Liver (tissue), 9 donors: ENCODE results near the gene IGDCC3. TPM values are rescaled to one million over a fixed set of nuclear protein-coding genes. Genes with fewer than 3 reads are reported as not detected.

Experiments
- DNase-seq: peaks from one replicate; pipeline ENCODE4 v3.0.0-alpha.2; 2017; ENCODE audit warnings: low spot score
- H3K27ac ChIP-seq, 2 donors: one replicate each; pipeline ENCODE4 v1.7.0; 2013; ENCODE audit warnings: inconsistent platforms in 2 of 2, low read length in 2 of 2, control low read depth in 1 of 2, low read depth in 1 of 2, mild to moderate bottlenecking in 1 of 2
- H3K27me3 ChIP-seq, 4 donors: one replicate each; pipeline versions ENCODE4 v1.6.1 to v1.7.0; 2013; ENCODE audit warnings: low read length in 3 of 4, inconsistent platforms in 1 of 4, mild to moderate bottlenecking in 1 of 4, moderate library complexity in 1 of 4; ENCODE audit not compliant: control insufficient read depth in 4 of 4, insufficient read depth in 4 of 4
- H3K36me3 ChIP-seq, 4 donors: one replicate each; pipeline versions ENCODE4 v1.6.1 to v1.7.0; 2013; ENCODE audit warnings: low read length in 3 of 4, mild to moderate bottlenecking in 3 of 4, low read depth in 1 of 4, moderate library complexity in 1 of 4; ENCODE audit not compliant: control insufficient read depth in 4 of 4, insufficient read depth in 3 of 4
- H3K4me1 ChIP-seq, 4 donors: one replicate each; pipeline versions ENCODE4 v1.6.1 to v1.7.0; 2013; ENCODE audit warnings: low read length in 3 of 4, mild to moderate bottlenecking in 3 of 4, moderate library complexity in 1 of 4; ENCODE audit not compliant: control insufficient read depth in 4 of 4, insufficient read depth in 4 of 4
- H3K4me3 ChIP-seq, 3 donors: one replicate each; pipeline versions ENCODE4 v1.6.1 to v1.7.0; 2013; ENCODE audit warnings: low read length in 3 of 3, control low read depth in 1 of 3, low read depth in 1 of 3, mild to moderate bottlenecking in 1 of 3
- H3K9ac ChIP-seq, 2 donors: one replicate each; pipeline ENCODE4 v1.7.0; 2013; ENCODE audit warnings: low read length in 2 of 2, mild to moderate bottlenecking in 2 of 2, moderate library complexity in 2 of 2, control low read depth in 1 of 2, low read depth in 1 of 2
- H3K9me3 ChIP-seq, 4 donors: one replicate each; pipeline versions ENCODE4 v1.6.1 to v1.7.0; 2013; ENCODE audit warnings: low read length in 3 of 4; ENCODE audit not compliant: control insufficient read depth in 4 of 4
- CTCF ChIP-seq: fragments of 150-350 bp; IDR thresholded peaks from 2 replicates; pipeline ENCODE4 v1.5.1; 2017; ENCODE audit warnings: improper control_type of control experiment, low read depth, low read length; ENCODE audit not compliant: missing input control
- EGR1 ChIP-seq, 2 donors: IDR thresholded peaks; 2 replicates each; pipeline ENCODE4 v1.6.1; 2016 to 2018; ENCODE audit warnings: antibody characterized with exemption in 2 of 2, low read depth in 2 of 2
- FOXA1 ChIP-seq: IDR thresholded peaks from 2 replicates; pipeline ENCODE4 v1.6.1; 2016; ENCODE audit warnings: antibody characterized with exemption
- FOXA2 ChIP-seq: IDR thresholded peaks from 2 replicates; pipeline ENCODE4 v1.6.1; 2016; ENCODE audit warnings: antibody characterized with exemption
- GABPA ChIP-seq, 2 donors: IDR thresholded peaks in 1 of 2; conservative IDR thresholded peaks in 1 of 2; 2 replicates each; pipeline ENCODE4 v1.6.1; 2016; ENCODE audit warnings: antibody characterized with exemption in 2 of 2, mild to moderate bottlenecking in 1 of 2, moderate library complexity in 1 of 2
- HNF4A ChIP-seq, 2 donors: conservative IDR thresholded peaks; 2 replicates each; pipeline ENCODE4 v1.6.1; 2016; ENCODE audit warnings: antibody characterized with exemption in 2 of 2, mild to moderate bottlenecking in 2 of 2
- HNF4G ChIP-seq: IDR thresholded peaks from 2 replicates; pipeline ENCODE4 v1.6.1; 2016; ENCODE audit warnings: antibody characterized with exemption
- JUND ChIP-seq, 2 donors: IDR thresholded peaks; 2 replicates each; pipeline ENCODE4 v1.6.1; 2016; ENCODE audit warnings: antibody characterized with exemption in 2 of 2
- NR2F2 ChIP-seq: IDR thresholded peaks from 2 replicates; pipeline ENCODE4 v1.6.1; 2016; ENCODE audit warnings: antibody characterized with exemption
- RXRA ChIP-seq, 2 donors: IDR thresholded peaks; 2 replicates each; pipeline ENCODE4 v1.6.1; 2017 to 2018; ENCODE audit warnings: antibody characterized with exemption in 2 of 2, mild to moderate bottlenecking in 1 of 2
- SP1 ChIP-seq: IDR thresholded peaks from 2 replicates; pipeline ENCODE4 v1.6.1; 2018; ENCODE audit warnings: antibody characterized with exemption, mild to moderate bottlenecking
- TAF1 ChIP-seq: conservative IDR thresholded peaks from 2 replicates; pipeline ENCODE4 v1.6.1; 2016; ENCODE audit warnings: antibody characterized with exemption, mild to moderate bottlenecking
- YY1 ChIP-seq: IDR thresholded peaks from 2 replicates; pipeline ENCODE4 v1.6.1; 2016; ENCODE audit warnings: antibody characterized with exemption, mild to moderate bottlenecking
- ZBTB33 ChIP-seq: IDR thresholded peaks from 2 replicates; pipeline ENCODE4 v1.6.1; 2016; ENCODE audit warnings: antibody characterized with exemption
- WGBS: extraction: QIAGEN DNeasy Blood & Tissue Kit; methylation state at CpG from one replicate; pipeline ENCODE4 v1.1.7; 2013; 5-methylcytosine and 5-hydroxymethylcytosine counted together
- polyA plus RNA-seq, 2 donors: library from polyadenylated mRNA; stranded (reverse) in 1 of 2; unstranded in 1 of 2; fragments of 200-250 nt in 1 of 2; fragments of >200 nt in 1 of 2; fragmentation: Nextera tagmentation in 1 of 2; extraction: Ambion mirVana in 1 of 2; gene quantifications; one replicate each; pipeline versions ENCODE4 v1.2.1 to v1.2.3, GENCODE V29; 2013 to 2015
- total RNA-seq, 2 donors: library from RNA; depleted of rRNA; stranded (reverse); fragments of >200 nt; gene quantifications; one replicate each; pipeline ENCODE4 v1.2.3, GENCODE V29; 2014
- donor health status: healthy.
- donor health status: healthy.
- donor health status: healthy.
- donor health status: healthy.
- donor health status: healthy.

Gene IGDCC3
- total and polyA plus RNA-seq, 4 donors, result 1.5 TPM; not detected in 3

- TF ChIP-seq ZBTB33 (no peak), CTCF (no peak)
Measured at GRCh38 chr15:65396965-65397317, 19.1 kb upstream of the IGDCC3 start (continued).

GRCh38 chr15:65396283-65396964, 18.6 kb upstream of the IGDCC3 start:
- Histone ChIP-seq H3K27me3 (peaks cover 0 to 3% (median 0%) of the 10 kb centered on the region in 4 donors), H3K9me3 (no peaks in the 10 kb centered on the region), H3K9ac (no peak overlapping the region), H3K4me1 (peaks cover 0 to 4% (median under 1%) of the 10 kb centered on the region in 4 donors), H3K36me3 (no peaks in the 10 kb centered on the region), H3K4me3 (no peak overlapping the region), H3K27ac (no peak overlapping the region)
- no peak for DNase-seq
- WGBS, result 67% methylated on average over 34 of the region's 34 CpGs
- TF ChIP-seq RXRA (IDR thresholded peaks at IDR 0.05) (no peak), EGR1 (IDR thresholded peaks at IDR 0.05; ENCODE audit: low read depth in 2 of 2) (no peak), GABPA (IDR thresholded peaks at IDR 0.05 in 1 of 2, conservative IDR thresholded peaks at IDR 0.05 in 1 of 2) (no peak), FOXA1 (no peak), CTCF (no peak)

- peaks cover 0 to 3% (median 0%) of the 10 kb centered on the region in 4 donors for H3K27me3 ChIP-seq
- H3K4me1 ChIP-seq, result peaks cover 0 to 2% (median 0%) of the 10 kb centered on the region in 4 donors
- DNase-seq, result no peak
- no peaks in the 10 kb centered on the region for H3K9me3 ChIP-seq
- 60% methylated on average over 72 of the region's 72 CpGs for WGBS
- H3K27ac ChIP-seq, result no peak overlapping the region
- H3K36me3 ChIP-seq, result no peaks in the 10 kb centered on the region
- H3K9ac ChIP-seq, result no peak overlapping the region
- H3K4me3 ChIP-seq, result no peak overlapping the region
- no peak for TF ChIP-seq NR2F2
- TF ChIP-seq ZBTB33, result no peak
- no peak for TF ChIP-seq RXRA (IDR thresholded peaks at IDR 0.05)
- no peak for TF ChIP-seq SP1
- TF ChIP-seq JUND (IDR thresholded peaks at IDR 0.05), result no peak
- TF ChIP-seq EGR1 (IDR thresholded peaks at IDR 0.05; ENCODE audit: low read depth in 2 of 2), result no peak
- no peak for TF ChIP-seq YY1
- TF ChIP-seq HNF4A (conservative IDR thresholded peaks at IDR 0.05), result no peak
- TF ChIP-seq CTCF, result no peak
- no peak for TF ChIP-seq TAF1
- TF ChIP-seq FOXA1, result no peak
- no peak for TF ChIP-seq FOXA2
- TF ChIP-seq HNF4G, result no peak
Measured at GRCh38 chr15:65395567-65396202, 17.9 kb upstream of the IGDCC3 start.
